ENCODE results near the gene DENND4C. TPM values are rescaled to one million over a fixed set of nuclear protein-coding genes. Genes with fewer than 3 reads are reported as not detected.

DENND4C gene
- total RNA-seq, 1 experiment from 2014 or later = 29.5 TPM

- DNase-seq = no peak
- no peaks in the 10 kb centered on the region for H3K4me1 ChIP-seq (replicated peaks; ENCODE audit: insufficient read depth)
- H3K4me3 ChIP-seq = no peak overlapping the region
- H3K9me3 ChIP-seq (ENCODE audit: insufficient read depth, low read depth) = no peaks in the 10 kb centered on the region
- H3K9me2 ChIP-seq (ENCODE audit: insufficient read depth) = no peaks in the 10 kb centered on the region
- peaks cover 55% of the 10 kb centered on the region for H3K79me2 ChIP-seq (ENCODE audit: low read depth)
- H2AFZ ChIP-seq = no peak overlapping the region
- no peaks in the 10 kb centered on the region for H3F3A ChIP-seq (ENCODE audit: insufficient read depth, low read depth)
- H3K27me3 ChIP-seq (ENCODE audit: insufficient read depth, low read depth) = no peaks in the 10 kb centered on the region
- H3K4me2 ChIP-seq = no peak overlapping the region
- intact Hi-C loops (cut with micrococcal nuclease; ENCODE audit: unreplicated experiment) = no loop called here
- H4K20me1 ChIP-seq (ENCODE audit: insufficient read depth) = no peaks in the 10 kb centered on the region
- no peak for TF ChIP-seq EZH2 (IDR thresholded peaks at IDR 0.05; ENCODE audit: low read depth)
- TF ChIP-seq CTCF (conservative IDR thresholded peaks at IDR 0.05) = no peak
- ChIA-PET CTCF (interaction anchor here (0.6 kb wide), 1 partner anchor 11 kb away, joined by 6 read pairs; no protein-coding TSS in a partner anchor), POLR2A (ENCODE audit: unreplicated experiment) (no interaction called here)
- no TSS peak for BruUV-seq (replicated peaks)
- H3K27ac ChIP-seq = no peak overlapping the region
- H3K36me3 ChIP-seq (ENCODE audit: low read depth) = no peaks in the 10 kb centered on the region
Observed at GRCh38 chr9:19269582-19269981, 39.1 kb downstream of the DENND4C start.

- Histone ChIP-seq H3K4me1 (replicated peaks; ENCODE audit: insufficient read depth) (no peaks in the 10 kb centered on the region), H3K4me2 (no peak overlapping the region), H3K27ac (no peak overlapping the region), H3K36me3 (ENCODE audit: low read depth) (no peaks in the 10 kb centered on the region), H3K9me3 (ENCODE audit: insufficient read depth, low read depth) (no peaks in the 10 kb centered on the region), H2AFZ (no peak overlapping the region), H3K79me2 (ENCODE audit: low read depth) (peaks cover 52% of the 10 kb centered on the region), H3K4me3 (no peak overlapping the region), H3F3A (ENCODE audit: insufficient read depth, low read depth) (no peaks in the 10 kb centered on the region), H3K9me2 (ENCODE audit: insufficient read depth) (no peaks in the 10 kb centered on the region), H4K20me1 (ENCODE audit: insufficient read depth) (no peaks in the 10 kb centered on the region), H3K27me3 (ENCODE audit: insufficient read depth, low read depth) (no peaks in the 10 kb centered on the region)
- intact Hi-C loops (cut with micrococcal nuclease; ENCODE audit: unreplicated experiment) = no loop called here
- TF ChIP-seq CTCF (conservative IDR thresholded peaks at IDR 0.05) (no peak), EZH2 (IDR thresholded peaks at IDR 0.05; ENCODE audit: low read depth) (no peak)
- DNase-seq = no peak
- CTCF ChIA-PET = no interaction called here
- BruUV-seq (replicated peaks) = no TSS peak
- POLR2A ChIA-PET (ENCODE audit: unreplicated experiment) = no interaction called here
Observed at GRCh38 chr9:19270421-19270949, 40.0 kb downstream of the DENND4C start.

GRCh38 chr9:19271081-19271480, 40.6 kb downstream of the DENND4C start:
- Histone ChIP-seq H3F3A (ENCODE audit: insufficient read depth, low read depth) (no peaks in the 10 kb centered on the region), H3K4me2 (no peak overlapping the region), H3K27me3 (ENCODE audit: insufficient read depth, low read depth) (no peaks in the 10 kb centered on the region), H3K4me1 (replicated peaks; ENCODE audit: insufficient read depth) (no peaks in the 10 kb centered on the region), H3K9me2 (ENCODE audit: insufficient read depth) (no peaks in the 10 kb centered on the region), H3K27ac (no peak overlapping the region), H3K4me3 (no peak overlapping the region), H2AFZ (no peak overlapping the region), H4K20me1 (ENCODE audit: insufficient read depth) (no peaks in the 10 kb centered on the region), H3K79me2 (ENCODE audit: low read depth) (peaks cover 50% of the 10 kb centered on the region), H3K36me3 (ENCODE audit: low read depth) (no peaks in the 10 kb centered on the region), H3K9me3 (ENCODE audit: insufficient read depth, low read depth) (no peaks in the 10 kb centered on the region)
- ChIA-PET POLR2A (ENCODE audit: unreplicated experiment) (no interaction called here), CTCF (no interaction called here)
- DNase-seq = no peak
- TF ChIP-seq CTCF (conservative IDR thresholded peaks at IDR 0.05) = no peak
- intact Hi-C loops (cut with micrococcal nuclease; ENCODE audit: unreplicated experiment) = no loop called here
- no TSS peak for BruUV-seq (replicated peaks)

All from PC-9 (cell line).